Natural killer cell (primary cell): Measurements from ENCODE around the gene RNF11. TPM values are rescaled to one million over a fixed set of nuclear protein-coding genes. Genes with fewer than 3 reads are reported as not detected.

ENCODE experiments used
- ATAC-seq, 3 donors: fragments of 150-1000 bp in 2 of 3; fragments of 200-7000 bp in 1 of 3; cut with Tn5 transposase; 1 replicate in 1 of 3; 2 replicates in 2 of 3; pipeline ENCODE4 v1.10.0; 2021; ENCODE audit warnings: mild to moderate bottlenecking in 2 of 3, moderate library complexity in 2 of 3
- DNase-seq, 2 donors: peaks; one replicate each; pipeline versions ENCODE4 v3.0.0 to v3.0.0-alpha.2; 2013 to 2021; ENCODE audit warnings: mixed read lengths in 1 of 2
- H3K27ac ChIP-seq: one replicate; pipeline ENCODE4 v1.5.1; 2013; ENCODE audit warnings: mild to moderate bottlenecking, low read length
- H3K27me3 ChIP-seq: one replicate; pipeline ENCODE4 v1.6.1; 2013; ENCODE audit warnings: low read length; ENCODE audit not compliant: control insufficient read depth, insufficient read depth
- H3K36me3 ChIP-seq: one replicate; pipeline ENCODE4 v1.6.1; 2013; ENCODE audit warnings: low read length; ENCODE audit not compliant: control insufficient read depth, insufficient read depth
- H3K4me1 ChIP-seq: one replicate; pipeline ENCODE4 v1.6.1; 2013; ENCODE audit warnings: low read length; ENCODE audit not compliant: control insufficient read depth, insufficient read depth
- H3K4me3 ChIP-seq: one replicate; pipeline ENCODE4 v1.5.1; 2013; ENCODE audit warnings: low read length
- H3K9me3 ChIP-seq: one replicate; pipeline ENCODE4 v1.6.1; 2013; ENCODE audit warnings: low read length; ENCODE audit not compliant: control insufficient read depth, insufficient read depth
- H3K27ac Mint-ChIP-seq, 2 donors: one replicate each; pipeline ENCODE4 v1.8.0; 2022; ENCODE audit warnings: mild to moderate bottlenecking in 2 of 2, mixed read lengths in 2 of 2, moderate library complexity in 1 of 2
- H3K27me3 Mint-ChIP-seq, 2 donors: one replicate each; pipeline ENCODE4 v1.8.0; 2022; ENCODE audit warnings: low read depth in 2 of 2, mixed read lengths in 2 of 2
- H3K36me3 Mint-ChIP-seq: one replicate; pipeline ENCODE4 v1.8.0; 2022; ENCODE audit warnings: mixed read lengths
- H3K4me1 Mint-ChIP-seq, 2 donors: one replicate each; pipeline ENCODE4 v1.8.0; 2022; ENCODE audit warnings: mixed read lengths in 2 of 2
- H3K4me3 Mint-ChIP-seq: one replicate; pipeline ENCODE4 v1.8.0; 2022; ENCODE audit warnings: mild to moderate bottlenecking, moderate library complexity, mixed read lengths
- H3K9me3 Mint-ChIP-seq, 2 donors: one replicate each; pipeline ENCODE4 v1.8.0; 2022; ENCODE audit warnings: mixed read lengths in 2 of 2
- WGBS: methylation state at CpG from one replicate; pipeline ENCODE4 v1.1.7; 2013; ENCODE audit warnings: missing lambda C conversion rate; ENCODE audit not compliant: insufficient coverage; 5-methylcytosine and 5-hydroxymethylcytosine counted together
- intact Hi-C: fragments of 100-400 bp; cut with micrococcal nuclease; formaldehyde crosslinking; loops from one replicate; pipeline ENCODE4 v1.14.2; 2022
- total RNA-seq, 4 donors: library from RNA; stranded (reverse); fragments of 120-200 nt in 1 of 4; gene quantifications; one replicate each; pipeline versions ENCODE4 v1.2.3 to v1.2.4, GENCODE V29; 2013 to 2022
- TF ChIP-seq, protein P1 (sequence below): fragments of 200-600 bp; IDR thresholded peaks from one replicate; pipeline ENCODE4 v1.8.0; 2022; ENCODE audit warnings: antibody characterized with exemption

Gene RNF11
- total RNA-seq, 3 donors from 2014 or later (not counting 1 experiment from before 2014, with no cell fraction given): 68.3 to 89.5 (median 68.4) TPM

DNA sequence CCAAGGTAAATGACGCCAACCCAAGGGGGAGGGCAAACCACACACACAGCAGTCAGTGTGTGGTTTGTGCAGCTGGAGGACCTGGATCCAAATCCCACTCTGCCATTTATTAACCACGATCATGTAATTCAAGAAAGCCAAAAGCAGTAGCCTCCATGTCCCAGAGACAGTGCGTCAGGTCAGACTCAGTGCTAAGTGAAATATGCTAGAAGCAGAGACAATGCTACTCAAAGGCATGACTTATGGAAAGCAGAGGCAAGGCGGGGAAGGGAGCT, 80.7 kb downstream of the RNF11 start:
- Histone ChIP-seq H3K4me1 (no peaks in the 10 kb centered on the region), H3K27ac (no peak overlapping the region), H3K36me3 (no peaks in the 10 kb centered on the region), H3K4me3 (no peak overlapping the region), H3K9me3 (no peaks in the 10 kb centered on the region), H3K27me3 (no peaks in the 10 kb centered on the region)
- H3K4me3 Mint-ChIP-seq: no peak overlapping the region
- no peak overlapping the region for H3K27ac Mint-ChIP-seq
- ATAC-seq (no peak), DNase-seq (no peak)
- no peaks in the 10 kb centered on the region for H3K9me3 Mint-ChIP-seq
- intact Hi-C loops: no loop called here
- 53% methylated on average over 4 of the region's 4 CpGs for WGBS
- H3K4me1 Mint-ChIP-seq: no peaks in the 10 kb centered on the region
- no peaks in the 10 kb centered on the region for H3K36me3 Mint-ChIP-seq
- H3K27me3 Mint-ChIP-seq: no peaks in the 10 kb centered on the region
- TF ChIP-seq, protein P1, sequence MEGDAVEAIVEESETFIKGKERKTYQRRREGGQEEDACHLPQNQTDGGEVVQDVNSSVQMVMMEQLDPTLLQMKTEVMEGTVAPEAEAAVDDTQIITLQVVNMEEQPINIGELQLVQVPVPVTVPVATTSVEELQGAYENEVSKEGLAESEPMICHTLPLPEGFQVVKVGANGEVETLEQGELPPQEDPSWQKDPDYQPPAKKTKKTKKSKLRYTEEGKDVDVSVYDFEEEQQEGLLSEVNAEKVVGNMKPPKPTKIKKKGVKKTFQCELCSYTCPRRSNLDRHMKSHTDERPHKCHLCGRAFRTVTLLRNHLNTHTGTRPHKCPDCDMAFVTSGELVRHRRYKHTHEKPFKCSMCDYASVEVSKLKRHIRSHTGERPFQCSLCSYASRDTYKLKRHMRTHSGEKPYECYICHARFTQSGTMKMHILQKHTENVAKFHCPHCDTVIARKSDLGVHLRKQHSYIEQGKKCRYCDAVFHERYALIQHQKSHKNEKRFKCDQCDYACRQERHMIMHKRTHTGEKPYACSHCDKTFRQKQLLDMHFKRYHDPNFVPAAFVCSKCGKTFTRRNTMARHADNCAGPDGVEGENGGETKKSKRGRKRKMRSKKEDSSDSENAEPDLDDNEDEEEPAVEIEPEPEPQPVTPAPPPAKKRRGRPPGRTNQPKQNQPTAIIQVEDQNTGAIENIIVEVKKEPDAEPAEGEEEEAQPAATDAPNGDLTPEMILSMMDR: no peak

GRCh38 chr1:51317798-51318197, 81.7 kb downstream of the RNF11 start:
- TF ChIP-seq, protein P1: no peak
- Mint-ChIP-seq H3K9me3 (no peaks in the 10 kb centered on the region), H3K27me3 (no peaks in the 10 kb centered on the region), H3K36me3 (no peaks in the 10 kb centered on the region), H3K4me3 (no peak overlapping the region), H3K27ac (no peak overlapping the region), H3K4me1 (no peaks in the 10 kb centered on the region)
- H3K36me3 ChIP-seq: no peaks in the 10 kb centered on the region
- no peak overlapping the region for H3K4me3 ChIP-seq
- no peaks in the 10 kb centered on the region for H3K27me3 ChIP-seq
- ATAC-seq (no peak), DNase-seq (no peak)
- WGBS: 93% methylated on average over 7 of the region's 7 CpGs
- H3K9me3 ChIP-seq: no peaks in the 10 kb centered on the region
- H3K27ac ChIP-seq: no peak overlapping the region
- no peaks in the 10 kb centered on the region for H3K4me1 ChIP-seq
- intact Hi-C loops: no loop called here

GRCh38 chr1:51320967-51321923, 85.2 kb downstream of the RNF11 start:
- Histone ChIP-seq H3K27me3 (no peaks in the 10 kb centered on the region), H3K4me1 (no peaks in the 10 kb centered on the region), H3K36me3 (no peaks in the 10 kb centered on the region), H3K9me3 (no peaks in the 10 kb centered on the region), H3K4me3 (no peak overlapping the region), H3K27ac (no peak overlapping the region)
- Mint-ChIP-seq H3K9me3 (no peaks in the 10 kb centered on the region), H3K27ac (no peak overlapping the region), H3K4me1 (no peaks in the 10 kb centered on the region), H3K27me3 (peaks cover 5 to 6% of the 10 kb centered on the region in 2 donors), H3K4me3 (no peak overlapping the region), H3K36me3 (no peaks in the 10 kb centered on the region)
- DNase-seq: no peak
- WGBS: 92% methylated on average over 10 of the region's 11 CpGs
- TF ChIP-seq, protein P1: no peak
- no peak for ATAC-seq
- intact Hi-C loops: no loop called here

GRCh38 chr1:51321924-51322280, 85.8 kb downstream of the RNF11 start:
- H3K36me3 Mint-ChIP-seq: no peaks in the 10 kb centered on the region
- no peaks in the 10 kb centered on the region for H3K4me1 ChIP-seq
- H3K27ac Mint-ChIP-seq: no peak overlapping the region
- no peaks in the 10 kb centered on the region for H3K36me3 ChIP-seq
- H3K27ac ChIP-seq: no peak overlapping the region
- no peaks in the 10 kb centered on the region for H3K4me1 Mint-ChIP-seq
- no peaks in the 10 kb centered on the region for H3K9me3 ChIP-seq
- no peak overlapping the region for H3K4me3 ChIP-seq
- no peak for ATAC-seq
- TF ChIP-seq, protein P1: no peak
- H3K4me3 Mint-ChIP-seq: no peak overlapping the region
- H3K27me3 Mint-ChIP-seq: peaks cover 6 to 8% of the 10 kb centered on the region in 2 donors
- H3K27me3 ChIP-seq: no peaks in the 10 kb centered on the region
- intact Hi-C loops: no loop called here
- 76% methylated on average over 2 of the region's 2 CpGs for WGBS
- DNase-seq: no peak
- H3K9me3 Mint-ChIP-seq: no peaks in the 10 kb centered on the region
